Hematopoietic multipotent progenitor cell treated with erythropoietin and hydrocortisone succinate and interleukin-3 and kit ligand, for 4 days (in vitro differentiated cells): ENCODE measurements around the gene AUTS2.

Experiments used
- DNase-seq: peaks from one replicate; pipeline ENCODE4 v3.0.0-alpha.2; 2015

The AUTS2 gene

GRCh38 chr7:70494225-70495032, 896.2 kb downstream of the AUTS2 start:
- no peak for DNase-seq

DNA sequence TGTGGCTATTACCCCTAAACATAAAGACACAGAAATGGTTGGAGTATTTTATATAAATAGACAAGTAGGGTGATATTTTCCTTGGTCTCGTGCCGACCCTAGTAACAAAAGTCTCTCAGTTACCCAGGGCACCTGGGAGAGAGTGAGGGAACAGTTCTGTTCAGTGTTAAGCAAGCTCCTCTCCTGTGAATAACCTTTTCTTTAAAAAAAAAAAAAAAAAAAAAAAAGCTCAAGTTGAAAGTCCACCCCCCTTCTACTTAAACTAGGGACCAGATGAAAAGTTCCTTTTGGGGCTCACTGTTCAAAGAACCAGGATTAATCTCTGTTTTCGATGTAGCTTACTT, 896.7 kb downstream of the AUTS2 start:
- no peak for DNase-seq

DNA sequence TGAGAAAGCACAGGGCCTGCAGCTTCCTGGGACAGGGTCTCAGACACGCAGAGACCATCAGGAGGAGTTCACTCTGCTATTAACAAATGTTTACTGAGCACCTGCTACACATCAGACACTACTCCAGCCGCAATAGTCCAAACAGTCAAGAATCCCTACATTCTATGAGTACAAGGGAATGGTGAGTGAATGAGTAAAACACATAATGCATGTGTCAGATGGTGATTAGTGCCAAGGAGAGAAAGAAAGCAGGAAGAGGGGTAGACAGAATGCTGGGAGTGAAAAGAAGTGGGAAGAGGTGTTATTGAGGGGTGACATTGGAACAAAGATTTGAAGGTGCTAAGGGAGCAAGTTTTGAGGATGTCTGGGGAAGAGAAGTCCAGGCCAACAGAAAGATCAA, 899.5 kb downstream of the AUTS2 start:
- no peak for DNase-seq

GRCh38 chr7:70498232-70498992, 900.1 kb downstream of the AUTS2 start:
- no peak for DNase-seq

- no peak for DNase-seq
These were observed 902.0 kb downstream of the AUTS2 start for GRCh38 chr7:70500261-70500660.

GRCh38 chr7:70502117-70502863, 904.0 kb downstream of the AUTS2 start:
- DNase-seq, result no peak

- DNase-seq, result no peak
These were observed 906.0 kb downstream of the AUTS2 start for GRCh38 chr7:70504254-70504653.

- no peak for DNase-seq
These were observed 907.2 kb downstream of the AUTS2 start for GRCh38 chr7:70505468-70505867.

GRCh38 chr7:70505886-70506285, 907.6 kb downstream of the AUTS2 start:
- DNase-seq, result no peak

GRCh38 chr7:70506434-70506833, 908.2 kb downstream of the AUTS2 start:
- peak; percentile 3 for DNase-seq

GRCh38 chr7:70512144-70512543, 913.9 kb downstream of the AUTS2 start:
- DNase-seq, result no peak

DNA sequence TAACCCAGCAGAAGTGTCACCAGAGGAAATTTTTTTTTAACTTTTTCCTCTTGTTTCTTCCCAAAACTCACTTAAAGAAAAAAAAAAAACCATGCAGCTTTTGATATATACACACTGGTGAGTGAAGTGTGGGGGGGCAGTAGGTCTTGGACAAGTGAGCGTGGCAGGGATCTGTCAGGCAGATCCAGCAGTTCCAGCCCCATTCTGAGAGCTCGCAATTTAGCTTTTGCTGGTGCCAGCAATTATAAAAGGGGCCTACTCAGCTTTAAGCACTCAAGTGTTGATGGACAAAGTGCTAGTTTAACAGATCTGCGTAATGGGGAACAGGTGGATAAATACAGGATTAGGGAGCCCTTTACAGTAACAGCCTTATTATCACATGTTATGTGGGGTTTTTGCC, 914.5 kb downstream of the AUTS2 start:
- DNase-seq, result no peak

DNA sequence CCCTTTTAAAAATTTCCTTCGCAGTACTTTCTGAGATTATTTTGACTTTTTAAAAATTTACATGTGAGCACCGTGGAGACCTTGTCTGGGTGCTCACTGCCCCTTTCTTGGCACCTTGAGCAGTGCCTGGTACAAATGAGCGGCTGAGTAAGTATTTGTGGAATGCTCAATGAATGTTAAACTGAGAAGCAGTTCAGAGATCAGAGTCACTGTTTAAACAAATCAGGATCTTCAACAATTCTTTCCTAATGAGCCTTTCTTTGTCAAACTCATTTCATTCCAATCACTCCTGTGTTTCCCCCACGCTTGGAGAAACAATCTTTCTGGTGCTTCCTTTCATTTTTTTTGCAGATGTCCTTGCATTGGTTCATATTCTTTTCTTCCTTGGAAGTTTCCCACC, 922.3 kb downstream of the AUTS2 start:
- no peak for DNase-seq

DNA sequence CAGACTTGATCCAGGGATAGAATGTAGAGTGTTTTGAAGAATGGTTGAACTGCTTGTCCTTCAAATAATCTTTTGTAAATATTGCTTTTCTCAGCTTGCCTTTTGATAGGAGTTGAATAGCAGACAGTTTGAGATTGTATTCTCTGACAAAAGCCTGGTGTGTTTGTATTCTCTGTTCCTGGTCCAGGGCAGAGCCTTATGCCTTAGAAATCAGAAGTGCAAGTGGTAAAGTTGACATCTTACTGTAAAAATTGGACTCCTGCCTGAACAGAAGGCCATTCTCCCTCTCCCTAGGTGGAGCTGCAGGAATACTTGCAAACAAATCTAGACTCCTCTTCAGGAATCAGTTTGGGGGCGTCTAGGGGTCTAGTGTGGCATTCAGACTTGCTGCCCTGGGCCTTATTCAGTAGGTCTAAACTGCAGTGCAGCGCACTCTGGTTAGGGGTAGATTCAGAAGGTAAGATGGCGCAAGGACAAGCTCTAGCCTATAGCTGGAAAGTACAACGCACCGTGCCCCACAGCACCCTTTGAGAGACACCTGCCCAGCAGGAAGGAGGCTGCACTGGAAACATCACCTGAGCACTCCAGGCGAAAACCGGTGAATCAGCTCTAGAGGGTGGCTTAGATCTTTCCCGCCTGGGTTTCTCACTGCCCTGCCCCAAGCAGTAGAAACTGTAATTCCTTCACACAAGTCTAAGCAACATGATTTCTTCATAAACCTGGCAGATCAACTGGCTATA, 925.1 kb downstream of the AUTS2 start:
- DNase-seq, result no peak

DNA sequence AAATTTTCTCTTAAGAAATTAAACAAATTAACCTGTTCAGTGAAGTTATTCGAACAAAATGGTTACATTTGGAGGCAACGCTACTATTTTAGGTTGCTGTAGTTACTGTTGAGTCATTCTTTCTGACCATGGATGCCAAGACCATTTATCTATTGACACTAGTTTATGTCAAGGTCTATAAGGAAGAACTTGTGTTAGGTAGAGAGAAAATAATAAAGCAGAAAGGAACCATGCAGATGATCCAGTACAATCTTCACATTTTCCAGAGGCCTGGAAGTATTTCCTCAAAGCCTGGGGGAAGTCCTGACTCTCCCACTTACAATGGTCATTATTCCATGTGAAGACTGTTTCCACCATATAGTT, 925.7 kb downstream of the AUTS2 start:
- no peak for DNase-seq

DNA sequence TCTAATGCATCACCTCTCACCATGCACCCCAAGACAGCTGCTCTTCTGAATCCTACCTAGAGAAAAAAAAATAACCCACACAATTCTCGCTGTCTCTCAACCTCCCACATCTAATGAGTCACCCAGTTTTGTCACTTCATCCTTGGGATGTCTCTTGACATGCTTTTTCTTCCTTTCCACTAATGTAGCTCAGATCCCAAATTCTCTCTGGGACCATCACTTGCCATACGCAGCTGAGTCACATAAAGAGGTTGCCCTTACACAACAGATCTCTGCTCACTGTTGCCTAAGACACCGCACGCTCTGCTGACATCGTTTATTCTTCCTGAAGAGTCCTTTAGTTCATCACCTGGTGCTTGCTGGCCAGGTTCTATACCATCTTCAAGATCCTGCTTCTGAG, 927.7 kb downstream of the AUTS2 start:
- DNase-seq, result no peak

DNA sequence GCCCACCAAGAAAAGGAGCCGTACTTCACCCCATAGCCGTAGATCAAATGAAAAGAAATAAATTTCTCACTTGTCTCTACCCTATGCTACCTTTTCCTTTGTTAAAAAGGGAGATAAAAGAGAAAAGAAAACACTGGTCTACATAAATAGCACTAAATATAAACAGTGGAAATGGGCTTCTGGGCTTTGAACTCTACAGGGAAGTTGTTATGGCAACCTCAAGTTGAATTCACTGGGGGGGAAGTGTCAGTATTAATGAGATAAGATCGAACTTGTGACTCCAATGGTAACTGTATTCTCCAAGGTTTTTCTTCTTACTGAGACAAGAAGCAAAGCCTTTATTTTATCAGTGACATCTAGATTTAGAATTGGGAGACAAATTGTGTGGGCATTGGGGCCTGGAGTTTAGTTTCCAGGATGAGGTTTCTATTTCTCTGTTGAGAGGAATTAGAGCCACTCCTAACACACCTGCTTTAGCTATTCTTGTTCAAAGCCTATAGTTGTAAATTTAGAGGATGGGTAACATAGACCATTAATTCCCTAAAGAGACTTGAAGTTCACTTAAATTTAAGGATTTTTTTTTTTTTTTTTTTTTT, 929.3 kb downstream of the AUTS2 start:
- peak; percentile 39 for DNase-seq

DNA sequence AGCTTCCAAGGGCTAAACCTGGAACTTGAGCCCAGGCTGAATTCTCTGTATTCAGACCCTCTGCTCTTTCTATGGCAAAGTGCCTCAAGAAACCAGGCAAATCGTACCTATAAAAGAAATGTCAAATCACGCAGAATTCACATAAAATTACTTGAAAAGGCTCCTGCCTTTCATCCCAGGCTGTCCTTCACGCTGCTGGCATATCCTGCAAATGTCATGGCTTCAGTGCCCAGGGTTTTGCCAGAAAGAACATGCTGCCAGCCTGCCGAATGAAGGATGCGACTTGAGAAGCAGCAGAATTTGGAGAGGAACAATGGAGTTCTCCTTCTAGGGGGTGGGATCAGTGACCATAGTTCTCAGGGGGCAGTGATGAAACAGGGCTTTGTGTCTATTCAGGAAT, 931.2 kb downstream of the AUTS2 start:
- DNase-seq, result no peak

DNA sequence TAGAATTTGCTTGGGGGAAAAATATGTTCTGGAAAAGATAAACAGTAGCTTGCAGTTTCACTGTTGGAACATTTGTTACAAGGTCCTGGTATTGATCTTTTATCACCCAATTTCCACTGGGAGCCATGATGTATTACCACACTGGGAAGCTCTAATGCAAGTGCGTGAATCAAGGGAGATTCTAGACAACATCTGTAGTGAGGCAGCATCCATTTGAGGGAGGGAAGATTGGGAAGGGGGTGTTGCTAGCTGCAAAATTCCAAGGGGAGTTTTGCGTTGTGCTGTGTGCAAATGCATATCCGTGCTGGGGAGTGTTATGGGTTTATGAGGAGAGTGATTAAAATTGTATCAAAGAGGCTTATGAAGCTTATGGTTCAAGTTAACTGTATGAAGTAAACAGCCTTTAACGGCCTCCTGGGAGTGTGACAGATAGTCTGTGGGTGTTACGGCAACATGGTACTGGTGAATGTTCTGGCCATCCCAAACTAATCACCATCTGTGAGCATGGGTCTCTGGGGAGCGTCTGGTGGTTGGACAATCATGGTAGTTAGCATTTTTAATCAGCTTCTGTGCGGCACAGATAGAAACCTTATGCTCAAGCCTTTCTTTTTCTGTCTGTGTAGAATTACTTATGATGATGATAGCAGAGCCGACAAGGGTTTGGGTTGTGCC, 931.8 kb downstream of the AUTS2 start:
- DNase-seq, result no peak

- DNase-seq, result no peak
These were observed 935.3 kb downstream of the AUTS2 start for GRCh38 chr7:70533614-70534013.

GRCh38 chr7:70539205-70539604, 940.9 kb downstream of the AUTS2 start:
- no peak for DNase-seq

DNA sequence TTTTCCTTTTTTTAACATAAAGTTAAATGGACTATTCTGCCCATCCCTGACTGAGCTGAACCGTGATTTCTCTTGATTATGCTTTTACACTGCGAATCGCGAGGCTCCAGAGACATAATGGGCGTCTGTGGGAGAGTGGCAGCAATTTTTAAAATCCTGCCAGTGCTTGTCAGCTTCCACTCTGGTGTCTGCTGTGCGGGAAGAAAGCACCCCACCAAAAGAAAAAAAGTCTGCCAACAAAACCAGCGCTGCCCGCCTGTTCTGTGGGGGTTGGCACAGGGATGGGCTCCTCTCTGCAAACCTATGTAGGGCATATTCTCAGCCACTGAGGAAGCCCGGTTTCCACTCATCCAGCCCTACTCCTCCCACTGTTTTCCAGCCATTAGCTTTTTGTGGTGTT, 941.3 kb downstream of the AUTS2 start:
- DNase-seq, result no peak
